Prostate gland (tissue), 2 donors: ENCODE measurements around the gene TNNI3K. TPM values are rescaled to one million over a fixed set of nuclear protein-coding genes. Genes with fewer than 3 reads are reported as not detected.

Source experiments
- DNase-seq: peaks from one replicate; pipeline ENCODE4 v3.0.0-alpha.2; 2019; ENCODE audit warnings: low spot score
- H3K27ac ChIP-seq, 2 donors: fragments of 200-600 bp; sonication (generic); 2 replicates each; pipeline ENCODE4 v1.5.1; 2017 to 2019
- H3K27me3 ChIP-seq: fragments of 200-600 bp; sonication (generic); replicated peaks from 2 replicates; pipeline ENCODE4 v1.5.1; 2019; ENCODE audit not compliant: insufficient read depth
- H3K36me3 ChIP-seq, 2 donors: fragments of 200-600 bp; sonication (generic); 1 replicate in 1 of 2; 2 replicates in 1 of 2; pipeline versions ENCODE4 v1.5.1 to v1.8.1; 2017 to 2019
- H3K4me1 ChIP-seq: fragments of 200-600 bp; sonication (generic); replicated peaks from 2 replicates; pipeline ENCODE4 v1.5.1; 2019
- H3K4me3 ChIP-seq, 2 donors: fragments of 200-600 bp; sonication (generic); 2 replicates each; pipeline ENCODE4 v1.5.1; 2017 to 2019
- H3K9me3 ChIP-seq: fragments of 200-600 bp; sonication (generic); 2 replicates; pipeline ENCODE4 v1.5.1; 2017
- CTCF ChIP-seq, 4 experiments: fragments of 200-600 bp in 2 of 4; fragments of 450-650 bp in 2 of 4; sonication (generic) in 2 of 4; IDR thresholded peaks; 1 replicate in 3 of 4; 2 replicates in 1 of 4; pipeline ENCODE4 v1.5.1; 2016 to 2019; ENCODE audit warnings: antibody characterized with exemption in 4 of 4, mild to moderate bottlenecking in 2 of 4, moderate library complexity in 2 of 4
- POLR2A ChIP-seq: fragments of 450-650 bp; IDR thresholded peaks from one replicate; pipeline ENCODE4 v1.6.1; 2016; ENCODE audit warnings: antibody characterized with exemption, mild to moderate bottlenecking
- POLR2AphosphoS5 ChIP-seq: sonication (generic); formaldehyde crosslinking; IDR thresholded peaks from one replicate; pipeline ENCODE4 v1.6.1; 2017; ENCODE audit warnings: antibody characterized with exemption
- WGBS: methylation state at CpG from one replicate; pipeline ENCODE4 v1.1.5; 2018; 5-methylcytosine and 5-hydroxymethylcytosine counted together
- intact Hi-C: fragments of 100-400 bp; cut with DNase I; formaldehyde crosslinking; loops from one replicate; pipeline ENCODE4 v1.14.2; 2022
- total RNA-seq, 2 donors: library from RNA; depleted of rRNA; stranded (reverse); fragments of >200 nt; gene quantifications; one replicate each; pipeline ENCODE4 v1.1.0, GENCODE V29; 2016

TNNI3K gene
- total RNA-seq, 2 donors from 2014 or later = not detected

DNA sequence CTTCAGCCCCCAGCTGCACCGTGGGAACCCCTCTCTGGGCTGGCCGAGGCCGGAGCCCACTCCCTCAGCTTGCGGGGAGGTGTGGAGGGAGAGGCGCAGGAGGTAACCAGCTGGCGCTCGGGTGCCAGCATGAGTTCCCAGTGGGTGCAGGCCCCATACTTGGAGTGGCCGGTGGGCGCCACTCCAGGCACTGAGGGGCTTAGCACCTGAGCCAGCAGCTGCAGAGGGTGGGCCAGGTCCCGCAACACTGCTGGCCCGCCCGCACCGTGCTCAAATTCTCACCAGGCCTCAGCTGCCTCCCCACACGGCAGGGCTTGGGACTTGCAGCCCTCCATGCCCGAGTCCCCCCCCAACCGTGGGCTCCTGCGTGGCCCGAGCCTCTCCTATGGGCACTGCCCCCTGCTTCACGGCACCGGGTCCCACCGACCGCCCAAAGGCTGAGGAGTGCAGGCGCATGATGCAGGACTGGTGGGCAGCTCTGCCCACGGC is 230.1 kb downstream of the TNNI3K start:
- Histone ChIP-seq H3K4me1 (no peaks in the 10 kb centered on the region), H3K27me3 (no peaks in the 10 kb centered on the region), H3K27ac (no peak overlapping the region), H3K9me3 (no peaks in the 10 kb centered on the region), H3K36me3 (no peaks in the 10 kb centered on the region), H3K4me3 (no peak overlapping the region)
- no peak for DNase-seq
- intact Hi-C loops = no loop called here
- TF ChIP-seq POLR2A = no peak
- TF ChIP-seq POLR2AphosphoS5 = no peak
- no peak for TF ChIP-seq CTCF (IDR thresholded peaks at IDR 0.05)
- WGBS = 95% methylated on average over 20 of the region's 24 CpGs

- no peak for DNase-seq
- H3K36me3 ChIP-seq = no peaks in the 10 kb centered on the region
- H3K4me1 ChIP-seq = no peaks in the 10 kb centered on the region
- no peak overlapping the region for H3K4me3 ChIP-seq
- no peak overlapping the region for H3K27ac ChIP-seq
- no peaks in the 10 kb centered on the region for H3K9me3 ChIP-seq
- intact Hi-C loops = no loop called here
- TF ChIP-seq POLR2AphosphoS5 = no peak
- H3K27me3 ChIP-seq = no peaks in the 10 kb centered on the region
- WGBS = 72% methylated on average over 3 of the region's 3 CpGs
These were observed 232.7 kb downstream of the TNNI3K start for GRCh38 chr1:74467786-74468377.

DNA sequence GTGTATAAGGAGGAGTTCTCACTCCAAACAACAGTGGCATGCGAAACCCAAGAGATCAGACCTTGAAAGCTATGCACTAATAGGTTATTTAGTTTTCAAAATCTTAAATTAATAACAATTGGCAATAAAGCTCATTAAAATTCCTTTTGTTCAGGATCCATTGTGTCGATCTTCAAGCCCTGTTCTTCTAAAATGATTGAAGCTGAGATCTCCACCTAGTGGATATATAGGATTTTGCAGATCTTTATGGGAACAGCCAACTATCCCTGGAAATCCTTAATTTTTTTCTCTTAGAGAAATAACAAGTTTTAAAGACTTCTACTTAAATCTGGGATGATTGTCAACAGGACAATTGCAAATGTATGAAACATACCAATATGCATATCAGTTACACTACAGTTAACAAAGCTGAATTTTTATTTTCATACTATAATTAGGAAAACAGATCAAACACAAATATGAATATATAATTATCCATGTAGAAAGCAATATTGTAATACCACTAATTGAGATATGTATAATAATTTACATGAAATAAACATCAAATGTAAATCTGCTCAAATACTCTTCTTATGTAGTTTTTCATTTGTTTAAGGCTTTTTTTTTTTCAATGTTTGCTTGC is 233.9 kb downstream of the TNNI3K start:
- Histone ChIP-seq H3K4me3 (no peak overlapping the region), H3K36me3 (no peaks in the 10 kb centered on the region), H3K9me3 (no peaks in the 10 kb centered on the region), H3K27me3 (no peaks in the 10 kb centered on the region), H3K4me1 (no peaks in the 10 kb centered on the region), H3K27ac (no peak overlapping the region)
- WGBS = 14% methylated on average over 2 of the region's 2 CpGs
- no peak for TF ChIP-seq POLR2A
- peak in 3 of 4 experiments; percentile 37 to 42 (median 40) for TF ChIP-seq CTCF (IDR thresholded peaks at IDR 0.05)
- intact Hi-C loops = no loop called here
- DNase-seq = no peak

DNA sequence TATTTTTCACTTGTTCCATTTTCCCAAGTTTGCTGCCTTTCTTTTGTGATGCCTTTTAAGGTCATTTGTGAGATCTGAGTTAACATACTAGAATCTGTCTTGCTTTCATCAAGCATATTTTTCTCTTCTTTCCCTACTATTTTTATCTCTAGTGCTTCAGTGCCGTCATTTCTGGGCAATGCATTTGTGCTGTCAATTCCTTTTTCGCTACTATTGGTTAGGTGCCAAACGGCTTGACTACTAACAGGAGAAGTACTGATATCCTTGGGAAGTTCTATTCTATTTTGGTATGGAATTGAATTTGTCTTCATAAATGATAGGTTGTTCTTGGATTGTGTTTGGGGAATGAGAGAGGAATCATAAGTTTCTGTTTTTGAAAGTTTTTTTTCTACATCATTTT is 235.1 kb downstream of the TNNI3K start:
- H3K4me3 ChIP-seq = no peak overlapping the region
- intact Hi-C loops = no loop called here
- 60% methylated on average over 3 of the region's 3 CpGs for WGBS

DNA sequence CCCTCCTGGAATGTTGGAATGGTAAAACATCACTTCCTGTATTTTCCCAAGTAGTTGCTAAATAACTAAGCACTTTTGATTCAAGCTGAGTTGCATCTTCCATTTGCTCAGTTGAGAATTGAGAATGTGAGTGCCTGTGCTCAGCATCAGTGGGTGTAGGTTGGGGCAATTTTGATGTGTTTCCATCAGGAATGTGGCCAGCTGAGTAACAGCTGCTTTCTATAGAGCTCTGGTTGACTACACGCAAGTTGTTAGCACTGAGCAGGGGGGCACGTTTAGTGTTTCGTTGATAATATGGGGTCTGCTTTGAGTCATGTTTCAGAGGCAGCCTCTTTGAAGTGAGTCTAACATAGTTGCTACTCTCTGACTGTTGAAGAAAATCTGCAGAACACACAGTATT is 235.7 kb downstream of the TNNI3K start:
- intact Hi-C loops = no loop called here
- whole genome bisulfite sequencing = 14% methylated on average over 3 of the region's 3 CpGs
- no peak overlapping the region for H3K27ac ChIP-seq
- H3K4me1 ChIP-seq = no peaks in the 10 kb centered on the region
- no peak overlapping the region for H3K4me3 ChIP-seq
- no peaks in the 10 kb centered on the region for H3K27me3 ChIP-seq
- no peaks in the 10 kb centered on the region for H3K9me3 ChIP-seq
- no peaks in the 10 kb centered on the region for H3K36me3 ChIP-seq
- DNase-seq = no peak
- TF ChIP-seq POLR2AphosphoS5 (no peak), POLR2A (no peak), CTCF (IDR thresholded peaks at IDR 0.05) (no peak)

More for the DNA sequence above, 235.1 kb downstream of the TNNI3K start:
- H3K4me1 ChIP-seq = no peaks in the 10 kb centered on the region
- no peaks in the 10 kb centered on the region for H3K9me3 ChIP-seq
- H3K27me3 ChIP-seq = no peaks in the 10 kb centered on the region
- no peak for DNase-seq
- H3K27ac ChIP-seq = no peak overlapping the region
- TF ChIP-seq POLR2A (no peak), CTCF (IDR thresholded peaks at IDR 0.05) (no peak), POLR2AphosphoS5 (no peak)
- H3K36me3 ChIP-seq = no peaks in the 10 kb centered on the region
